Thyroid gland (tissue), 4 donors: Measurements from ENCODE around the gene TTC12. TPM values are rescaled to one million over a fixed set of nuclear protein-coding genes. Genes with fewer than 3 reads are reported as not detected.

ENCODE experiments used
- DNase-seq, 2 donors: peaks; one replicate each; pipeline ENCODE4 v3.0.0-alpha.2; 2019
- H3K27ac ChIP-seq, 3 donors: fragments of 200-600 bp; sonication (generic); 1 replicate in 2 of 3; 2 replicates in 1 of 3; pipeline ENCODE4 v1.5.1; 2016 to 2019; ENCODE audit warnings: mild to moderate bottlenecking in 1 of 3, moderate library complexity in 1 of 3
- H3K27me3 ChIP-seq: fragments of 200-600 bp; sonication (generic); one replicate; pipeline ENCODE4 v1.5.1; 2019
- H3K36me3 ChIP-seq, 2 donors: fragments of 200-600 bp; sonication (generic); one replicate each; pipeline ENCODE4 v1.5.1; 2016 to 2019
- H3K4me1 ChIP-seq, 2 donors: fragments of 200-600 bp; sonication (generic); one replicate each; pipeline ENCODE4 v1.5.1; 2017 to 2019
- H3K4me3 ChIP-seq, 3 donors: fragments of 200-600 bp; sonication (generic); replicated peaks in 1 of 3; 1 replicate in 2 of 3; 2 replicates in 1 of 3; pipeline ENCODE4 v1.5.1; 2016; ENCODE audit warnings: mild to moderate bottlenecking in 1 of 3
- H3K9me3 ChIP-seq: fragments of 200-600 bp; sonication (generic); one replicate; pipeline ENCODE4 v1.5.1; 2017
- POLR2A ChIP-seq, 2 donors: fragments of 450-650 bp; IDR thresholded peaks; one replicate each; pipeline ENCODE4 v1.6.1; 2017; ENCODE audit warnings: antibody characterized with exemption in 2 of 2, mild to moderate bottlenecking in 2 of 2, moderate library complexity in 1 of 2
- WGBS, 2 donors: methylation state at CpG; one replicate each; pipeline ENCODE4 v1.1.5; 2017; 5-methylcytosine and 5-hydroxymethylcytosine counted together
- intact Hi-C: fragments of 100-400 bp; cut with DNase I; formaldehyde crosslinking; loops from one replicate; pipeline ENCODE4 v1.15.1; 2023
- total RNA-seq, 4 donors: library from RNA; depleted of rRNA; stranded (reverse); fragments of >200 nt; gene quantifications; one replicate each; pipeline ENCODE4 v1.2.3, GENCODE V29; 2016
- TF ChIP-seq, protein P1 (sequence below), 6 experiments: fragments of 200-600 bp in 3 of 6; fragments of 450-650 bp in 3 of 6; sonication (generic) in 3 of 6; IDR thresholded peaks; one replicate each; pipeline ENCODE4 v1.5.1; 2016 to 2019; ENCODE audit warnings: antibody characterized with exemption in 6 of 6, mild to moderate bottlenecking in 2 of 6, inconsistent platforms in 1 of 6, moderate library complexity in 1 of 6

Gene TTC12
- total RNA-seq, 4 donors from 2014 or later, result 30.8 to 45.6 (median 36.8) TPM

- TF ChIP-seq, protein P1, sequence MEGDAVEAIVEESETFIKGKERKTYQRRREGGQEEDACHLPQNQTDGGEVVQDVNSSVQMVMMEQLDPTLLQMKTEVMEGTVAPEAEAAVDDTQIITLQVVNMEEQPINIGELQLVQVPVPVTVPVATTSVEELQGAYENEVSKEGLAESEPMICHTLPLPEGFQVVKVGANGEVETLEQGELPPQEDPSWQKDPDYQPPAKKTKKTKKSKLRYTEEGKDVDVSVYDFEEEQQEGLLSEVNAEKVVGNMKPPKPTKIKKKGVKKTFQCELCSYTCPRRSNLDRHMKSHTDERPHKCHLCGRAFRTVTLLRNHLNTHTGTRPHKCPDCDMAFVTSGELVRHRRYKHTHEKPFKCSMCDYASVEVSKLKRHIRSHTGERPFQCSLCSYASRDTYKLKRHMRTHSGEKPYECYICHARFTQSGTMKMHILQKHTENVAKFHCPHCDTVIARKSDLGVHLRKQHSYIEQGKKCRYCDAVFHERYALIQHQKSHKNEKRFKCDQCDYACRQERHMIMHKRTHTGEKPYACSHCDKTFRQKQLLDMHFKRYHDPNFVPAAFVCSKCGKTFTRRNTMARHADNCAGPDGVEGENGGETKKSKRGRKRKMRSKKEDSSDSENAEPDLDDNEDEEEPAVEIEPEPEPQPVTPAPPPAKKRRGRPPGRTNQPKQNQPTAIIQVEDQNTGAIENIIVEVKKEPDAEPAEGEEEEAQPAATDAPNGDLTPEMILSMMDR (IDR thresholded peaks at IDR 0.05), result no peak
- TF ChIP-seq POLR2A (IDR thresholded peaks at IDR 0.05), result no peak
- no peak overlapping the region for H3K27ac ChIP-seq
These were observed 58.9 kb downstream of the TTC12 start for GRCh38 chr11:113373306-113373705.

DNA sequence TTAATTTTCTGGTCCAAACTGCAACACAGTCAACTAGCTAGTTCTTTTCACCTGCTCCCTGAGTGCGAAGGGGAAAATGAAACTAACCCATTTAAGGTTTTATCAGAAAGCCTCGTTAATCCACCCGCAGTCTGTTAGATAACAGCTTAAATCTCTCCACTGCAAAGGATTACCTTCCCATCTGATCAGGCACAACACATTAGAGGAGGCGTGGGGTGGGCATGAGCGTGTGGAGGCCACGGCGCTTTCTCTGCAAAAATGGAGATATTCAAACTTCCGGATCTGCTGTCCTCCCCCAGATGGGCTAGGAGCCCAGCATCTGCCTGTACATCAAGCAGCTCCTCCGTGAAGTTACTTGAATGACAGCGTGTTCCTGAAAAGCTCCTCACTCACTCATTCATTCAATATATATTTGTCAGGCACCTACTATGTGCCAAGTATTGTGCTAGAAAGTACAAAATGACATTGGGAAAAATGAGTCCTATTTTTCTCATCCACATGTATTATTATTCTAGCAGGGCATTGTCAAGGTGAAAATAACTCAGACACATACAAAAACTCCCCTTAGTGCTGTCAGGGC, 59.7 kb downstream of the TTC12 start:
- Histone ChIP-seq H3K36me3 (peaks cover 0 to under 1% of the 10 kb centered on the region in 2 donors), H3K27ac (no peak overlapping the region), H3K9me3 (no peaks in the 10 kb centered on the region), H3K4me1 (no peaks in the 10 kb centered on the region), H3K27me3 (no peaks in the 10 kb centered on the region), H3K4me3 (no peak overlapping the region)
- 85 to 94% methylated on average over 10 of the region's 10 CpGs for WGBS, 2 donors
- intact Hi-C loops, result no loop called here
- no peak for DNase-seq
- TF ChIP-seq, protein P1 (IDR thresholded peaks at IDR 0.05), result no peak
- TF ChIP-seq POLR2A (IDR thresholded peaks at IDR 0.05), result no peak

More at GRCh38 chr11:113373306-113373705, 58.9 kb downstream of the TTC12 start:
- Histone ChIP-seq H3K36me3 (peaks cover 2 to 9% of the 10 kb centered on the region in 2 donors), H3K27me3 (no peaks in the 10 kb centered on the region), H3K9me3 (no peaks in the 10 kb centered on the region), H3K4me3 (no peak overlapping the region), H3K4me1 (no peaks in the 10 kb centered on the region)
- WGBS, 2 donors, result 75 to 93% methylated on average over 3 of the region's 3 CpGs
- DNase-seq, result no peak
- intact Hi-C loops, result no loop called here

DNA sequence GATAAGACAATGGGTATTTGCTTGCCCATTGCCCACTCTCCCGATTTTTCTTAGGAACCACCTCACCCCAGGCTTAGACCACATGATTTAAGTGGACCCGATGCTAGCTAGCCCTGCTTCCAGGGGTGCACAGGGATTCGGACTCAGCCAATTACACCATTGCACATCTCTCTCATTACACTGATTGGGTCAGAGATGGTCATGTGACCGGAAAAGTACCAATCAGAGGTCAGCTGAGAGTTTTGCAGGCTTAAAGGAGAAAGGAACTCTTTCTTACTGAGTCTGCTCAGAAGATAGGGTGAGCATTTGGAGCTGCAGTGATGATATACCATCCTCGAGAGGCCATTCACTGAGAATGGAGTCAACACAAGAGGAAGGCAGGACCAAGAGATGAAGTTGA, 61.0 kb downstream of the TTC12 start:
- H3K27ac ChIP-seq, result no peak overlapping the region
- no peaks in the 10 kb centered on the region for H3K27me3 ChIP-seq
- H3K9me3 ChIP-seq, result no peaks in the 10 kb centered on the region
- no peak overlapping the region for H3K4me3 ChIP-seq
- no peaks in the 10 kb centered on the region for H3K4me1 ChIP-seq
- WGBS, 2 donors, result 92 to 96% methylated on average over 5 of the region's 5 CpGs
- intact Hi-C loops, result no loop called here
- no peaks in the 10 kb centered on the region for H3K36me3 ChIP-seq
- TF ChIP-seq POLR2A (IDR thresholded peaks at IDR 0.05), result no peak
- TF ChIP-seq, protein P1 (IDR thresholded peaks at IDR 0.05), result no peak
- no peak for DNase-seq

- Histone ChIP-seq H3K4me3 (no peak overlapping the region), H3K4me1 (no peaks in the 10 kb centered on the region), H3K9me3 (no peaks in the 10 kb centered on the region), H3K36me3 (no peaks in the 10 kb centered on the region), H3K27me3 (no peaks in the 10 kb centered on the region), H3K27ac (no peak overlapping the region)
- WGBS, 2 donors, result 26 to 31% methylated on average over 3 of the region's 3 CpGs
- no peak for DNase-seq
- intact Hi-C loops, result no loop called here
- TF ChIP-seq, protein P1 (IDR thresholded peaks at IDR 0.05), result no peak
- TF ChIP-seq POLR2A (IDR thresholded peaks at IDR 0.05), result no peak
These were observed 61.8 kb downstream of the TTC12 start for GRCh38 chr11:113376156-113376555.

DNA sequence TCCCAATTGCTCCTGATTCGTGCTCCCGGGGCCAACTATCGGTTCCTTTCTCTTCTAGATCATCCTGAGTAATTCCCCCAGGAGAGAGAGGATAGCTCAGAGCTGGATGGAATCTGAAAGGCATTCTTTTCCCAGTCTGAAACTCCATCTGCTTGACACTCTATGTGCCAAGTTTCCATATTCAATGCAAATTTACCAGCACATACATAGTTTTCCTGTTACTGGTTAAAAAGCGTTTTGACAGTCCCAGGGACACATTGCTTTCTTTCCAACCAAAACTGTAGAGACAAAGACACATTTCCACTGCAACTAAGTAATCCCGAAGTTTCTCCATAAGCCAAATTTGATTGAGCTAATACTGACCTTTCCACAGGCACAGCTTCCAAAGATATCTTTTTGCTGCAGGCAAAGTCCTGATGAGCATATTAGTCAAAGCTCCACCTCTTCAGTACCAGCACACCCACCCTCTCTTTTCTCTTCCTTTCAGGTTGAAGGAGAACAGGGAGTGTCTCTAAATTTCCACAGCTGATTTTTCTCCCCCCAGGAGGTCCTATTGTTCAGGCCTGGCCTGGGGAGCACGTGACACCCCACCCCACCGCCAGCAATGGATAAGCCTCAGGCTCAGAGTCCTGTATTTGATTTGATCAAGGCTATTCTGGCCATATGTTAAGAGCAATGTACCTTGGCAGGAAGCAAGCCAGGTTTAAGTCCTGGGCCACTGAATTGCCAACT, 63.5 kb downstream of the TTC12 start:
- Histone ChIP-seq H3K36me3 (no peaks in the 10 kb centered on the region), H3K9me3 (no peaks in the 10 kb centered on the region), H3K4me1 (no peaks in the 10 kb centered on the region), H3K4me3 (no peak overlapping the region), H3K27ac (no peak overlapping the region), H3K27me3 (no peaks in the 10 kb centered on the region)
- intact Hi-C loops, result no loop called here
- 63 to 68% methylated on average over 7 of the region's 7 CpGs for WGBS, 2 donors
- no peak for DNase-seq
- no peak for TF ChIP-seq POLR2A (IDR thresholded peaks at IDR 0.05)
- TF ChIP-seq, protein P1 (IDR thresholded peaks at IDR 0.05), result no peak
